GM18505 (cell line): ENCODE results near the gene WASF2.
"Not testable (repeated sequence)": the region's sequence is repeated elsewhere in the genome, so short reads cannot be mapped to it uniquely, and the experiment has no call there.

Source experiments
- ATAC-seq: cut with Tn5 transposase; IDR thresholded peaks from one replicate; pipeline ENCODE4 v1.9.1; 2021; ENCODE audit not compliant: unreplicated experiment
- POLR2A ChIP-seq: IDR thresholded peaks from 4 replicates; pipeline ENCODE4 v1.6.1; 2011; ENCODE audit warnings: borderline replicate concordance; ENCODE audit not compliant: insufficient read depth, insufficient read length; ENCODE audit errors: extremely low read depth

WASF2 gene

DNA sequence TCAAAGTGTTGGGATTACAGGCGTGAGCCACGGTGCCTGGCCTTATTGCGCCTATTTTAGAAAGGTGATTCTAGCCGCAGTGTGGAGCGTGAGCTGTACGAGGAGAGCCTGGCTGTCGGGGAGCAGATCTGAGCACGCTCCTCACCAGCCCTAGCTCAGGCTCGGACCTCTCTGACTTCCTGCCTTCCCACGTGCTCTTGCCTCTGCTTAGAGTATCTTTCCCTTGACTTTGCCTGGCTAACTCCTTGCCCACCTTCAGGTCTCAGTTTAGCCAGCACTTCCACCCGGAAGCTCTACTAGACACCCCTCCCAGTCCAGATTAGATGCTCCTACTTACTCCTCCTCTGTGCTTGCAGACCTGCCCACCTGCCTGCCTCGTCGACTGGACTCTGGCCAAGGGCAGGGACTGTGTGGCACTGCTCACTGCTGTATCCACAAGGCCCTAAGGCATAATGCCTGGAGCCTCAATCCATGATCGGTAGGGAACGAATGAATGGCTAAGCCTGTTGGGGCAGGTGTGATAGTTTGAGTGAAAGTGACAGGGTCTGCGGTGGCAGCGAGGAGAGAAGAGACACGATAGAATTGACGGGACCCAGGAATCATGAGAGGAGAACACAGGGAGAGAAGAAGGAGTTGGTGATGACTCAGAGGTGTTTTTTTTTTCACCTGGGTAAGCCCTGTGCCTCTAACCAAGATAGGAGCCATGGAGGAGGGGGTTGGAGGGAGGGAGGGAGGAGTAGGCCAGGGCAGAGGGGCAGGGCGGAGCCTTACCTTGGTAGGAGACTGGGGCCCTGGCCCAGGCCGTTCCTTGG, 28.1 kb upstream of the WASF2 start:
- no peak for ATAC-seq
- TF ChIP-seq POLR2A, result no peak

DNA sequence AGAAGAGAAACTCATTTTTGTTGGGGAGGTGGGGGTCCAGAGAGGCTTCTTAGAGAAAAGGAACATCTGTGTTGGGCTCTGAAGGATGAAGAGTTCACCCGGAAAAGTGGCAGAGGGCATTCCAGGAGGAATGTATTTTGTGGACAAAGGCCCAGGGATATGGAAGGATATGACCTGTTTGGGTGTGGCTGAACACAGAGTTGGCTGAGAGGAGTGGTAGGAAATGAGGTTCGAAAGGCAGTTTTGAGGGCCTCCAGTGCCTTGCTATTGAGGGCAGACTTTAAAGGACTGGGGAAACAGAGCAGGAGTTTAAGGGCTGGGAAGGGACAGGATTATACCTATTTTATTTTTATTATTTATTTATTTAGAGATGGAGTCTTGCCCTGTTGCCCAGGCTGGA, 27.3 kb upstream of the WASF2 start:
- no peak for ATAC-seq
- no peak for TF ChIP-seq POLR2A

DNA sequence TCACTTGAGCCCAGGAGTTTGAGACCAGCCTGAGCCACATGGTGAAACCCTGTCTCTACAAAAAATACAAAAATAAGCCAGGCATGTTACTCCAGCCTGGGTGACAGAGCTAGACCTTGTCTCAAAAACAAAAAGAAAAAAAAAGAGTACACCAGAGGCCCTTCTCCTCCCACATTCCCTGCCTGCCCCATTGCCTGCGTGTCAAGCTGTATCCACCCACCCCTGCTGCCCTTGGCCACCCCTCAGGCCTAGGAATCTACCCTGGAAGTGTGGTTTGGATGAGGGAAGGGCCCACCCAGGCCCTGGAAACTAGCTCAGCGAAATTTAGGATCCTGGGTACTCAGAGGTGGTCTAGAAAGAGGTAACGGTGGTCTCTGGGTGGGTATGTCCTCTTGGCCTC, 25.7 kb upstream of the WASF2 start:
- TF ChIP-seq POLR2A, result no peak
- ATAC-seq, result no peak

DNA sequence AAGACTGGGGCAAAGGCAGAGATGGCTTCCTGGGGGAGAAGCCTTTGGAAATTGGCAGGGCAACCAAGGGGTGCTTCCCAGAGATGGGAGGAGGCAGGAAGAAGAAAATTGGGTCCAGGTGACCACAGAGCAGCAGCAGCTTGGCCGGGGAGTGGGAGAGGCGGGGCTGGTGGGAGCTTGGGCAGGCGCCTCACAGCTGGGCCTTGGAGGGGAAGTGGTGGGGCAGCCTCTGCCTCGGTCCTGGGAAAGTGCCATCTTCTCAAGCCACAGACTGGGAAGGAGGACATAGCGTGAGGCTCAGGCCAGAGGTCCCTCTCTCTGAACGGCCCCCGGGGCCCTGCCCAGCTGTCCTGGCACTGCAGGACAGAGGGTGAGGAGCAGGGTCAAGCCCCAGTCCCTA, 24.0 kb upstream of the WASF2 start:
- ATAC-seq, result no peak
- no peak for TF ChIP-seq POLR2A

DNA sequence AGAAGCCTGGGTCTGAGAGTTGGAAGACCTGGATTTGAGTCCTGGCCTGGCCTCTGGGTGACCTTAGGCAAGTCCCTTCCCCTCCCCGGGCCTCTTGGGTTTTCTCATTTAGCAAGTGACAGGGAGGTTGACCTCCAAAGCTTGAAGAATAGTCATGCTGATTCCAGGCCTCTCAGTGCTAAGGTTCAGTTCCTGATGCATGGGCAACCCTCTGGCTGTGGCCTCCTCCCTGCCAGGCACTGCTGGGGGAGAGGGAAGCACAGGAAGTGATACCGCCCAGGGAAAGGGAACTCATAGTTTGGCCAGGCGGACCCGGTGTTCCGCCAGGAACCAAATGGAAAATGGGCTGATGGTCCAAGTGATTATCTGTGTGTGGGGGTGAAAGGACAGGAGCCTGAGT, 23.6 kb upstream of the WASF2 start:
- no peak for ATAC-seq
- TF ChIP-seq POLR2A, result no peak

DNA sequence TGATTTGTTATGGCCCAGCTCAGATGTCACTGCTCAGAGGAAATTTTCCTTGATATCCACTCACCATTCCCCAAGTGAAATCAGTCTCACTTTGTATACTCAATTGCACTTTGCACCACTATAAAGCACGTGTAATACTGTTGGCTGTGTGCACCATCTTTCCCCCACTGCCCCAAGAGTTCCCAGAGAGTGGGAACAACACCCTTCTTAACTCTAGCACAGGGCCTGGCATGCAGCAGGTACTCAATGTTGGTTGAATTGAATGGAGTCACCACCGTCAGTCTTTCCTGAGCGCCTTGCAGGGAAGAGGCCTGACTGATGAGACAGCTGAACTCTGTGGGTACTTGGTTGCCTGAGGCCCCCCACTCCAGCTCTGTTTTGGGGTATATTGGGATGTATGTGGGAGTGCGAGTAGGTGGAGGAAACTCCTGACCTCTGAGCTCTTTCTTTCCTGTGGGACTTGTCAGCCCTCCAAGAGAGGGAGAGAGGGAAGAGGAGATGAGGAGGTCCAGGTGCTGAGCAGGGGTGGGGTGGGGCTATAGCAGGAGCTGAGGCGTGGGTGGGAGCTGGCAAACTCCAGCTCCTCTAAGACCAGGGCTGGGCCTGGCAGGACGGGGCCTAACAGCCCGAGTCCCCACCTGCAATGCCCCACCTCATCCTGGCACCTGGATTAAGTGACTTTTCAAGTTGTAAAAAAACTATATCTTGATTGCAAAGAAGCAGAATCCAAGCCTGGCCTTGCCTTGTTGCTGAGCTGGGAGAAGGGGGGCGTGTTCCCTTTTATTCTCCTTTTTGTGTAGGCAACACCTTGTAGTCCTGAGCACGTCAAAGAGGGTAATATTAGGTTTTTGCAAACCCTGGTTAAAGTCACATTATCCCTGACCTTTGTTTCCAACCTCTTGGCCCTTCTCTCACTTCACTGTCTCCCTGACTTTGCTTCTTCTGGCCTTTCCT, 19.4 kb upstream of the WASF2 start:
- ATAC-seq, result no peak
- no peak for TF ChIP-seq POLR2A

DNA sequence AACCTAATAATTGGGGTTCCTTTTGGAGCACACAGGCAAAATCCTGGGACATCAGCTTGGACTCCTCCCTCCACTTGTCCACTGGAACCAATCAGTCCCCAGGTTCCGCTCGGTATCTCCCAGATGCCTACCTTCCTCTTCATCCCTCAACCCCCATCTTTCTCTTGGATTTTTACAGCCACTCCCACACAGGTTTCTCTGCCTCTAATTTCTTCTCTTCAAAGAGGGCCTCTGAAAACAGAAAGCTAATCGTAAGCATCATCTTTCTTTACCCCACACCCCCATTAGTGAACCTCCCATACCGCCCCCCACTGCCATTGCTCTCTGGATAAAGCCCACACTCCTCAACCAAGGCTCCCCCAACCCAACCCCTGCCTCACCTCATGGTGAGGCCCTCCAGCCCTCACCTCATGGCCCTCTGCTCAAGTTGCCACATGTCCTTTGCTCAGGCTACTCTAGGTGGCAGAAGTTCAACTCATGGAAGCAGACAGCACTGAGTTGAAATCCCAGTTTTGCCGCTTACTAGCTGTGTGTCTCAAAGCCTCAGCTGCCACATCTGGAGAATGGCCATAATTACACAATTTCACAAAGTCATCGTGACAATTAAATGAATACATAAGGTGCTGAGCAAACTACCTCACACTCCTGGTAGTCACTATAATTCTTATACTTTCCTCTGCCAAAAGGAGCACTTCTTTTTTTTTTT, 18.1 kb upstream of the WASF2 start:
- ATAC-seq, result no peak
- TF ChIP-seq POLR2A, result no peak

DNA sequence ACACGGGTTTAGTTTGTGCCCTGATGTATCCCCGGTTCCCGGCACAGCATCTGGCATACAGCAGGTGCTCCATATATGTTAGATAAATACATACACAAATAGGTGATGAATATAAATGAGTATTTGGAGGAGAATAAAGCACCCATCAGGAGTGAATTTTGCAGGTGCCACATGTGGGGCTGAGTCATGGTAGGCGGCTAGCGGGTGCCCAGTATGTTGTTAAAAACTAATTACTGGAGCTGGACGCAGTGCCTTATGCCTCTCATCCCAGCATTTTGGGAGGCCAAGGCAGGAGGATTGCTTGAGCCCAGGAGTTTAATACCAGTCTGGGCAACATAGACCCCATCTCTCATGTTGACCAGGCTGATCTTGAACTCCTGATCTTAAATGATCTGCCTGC, 16.7 kb upstream of the WASF2 start:
- no peak for ATAC-seq

DNA sequence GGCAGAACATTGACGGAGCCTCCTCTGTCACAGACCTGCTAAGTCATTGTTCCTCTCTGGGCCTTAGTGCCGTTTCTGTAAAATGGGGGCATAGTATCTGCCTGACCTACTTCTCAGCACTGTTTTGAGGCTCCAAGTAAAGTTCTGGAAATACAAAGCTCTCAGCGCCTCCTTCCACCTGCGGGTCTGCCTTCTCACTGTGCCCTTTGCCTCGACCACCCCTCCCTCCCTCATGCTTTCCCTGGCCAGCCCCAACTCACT, 15.4 kb upstream of the WASF2 start:
- ATAC-seq, result no peak
- no peak for TF ChIP-seq POLR2A

More for the DNA sequence above, 16.7 kb upstream of the WASF2 start:
- TF ChIP-seq POLR2A, result no peak

DNA sequence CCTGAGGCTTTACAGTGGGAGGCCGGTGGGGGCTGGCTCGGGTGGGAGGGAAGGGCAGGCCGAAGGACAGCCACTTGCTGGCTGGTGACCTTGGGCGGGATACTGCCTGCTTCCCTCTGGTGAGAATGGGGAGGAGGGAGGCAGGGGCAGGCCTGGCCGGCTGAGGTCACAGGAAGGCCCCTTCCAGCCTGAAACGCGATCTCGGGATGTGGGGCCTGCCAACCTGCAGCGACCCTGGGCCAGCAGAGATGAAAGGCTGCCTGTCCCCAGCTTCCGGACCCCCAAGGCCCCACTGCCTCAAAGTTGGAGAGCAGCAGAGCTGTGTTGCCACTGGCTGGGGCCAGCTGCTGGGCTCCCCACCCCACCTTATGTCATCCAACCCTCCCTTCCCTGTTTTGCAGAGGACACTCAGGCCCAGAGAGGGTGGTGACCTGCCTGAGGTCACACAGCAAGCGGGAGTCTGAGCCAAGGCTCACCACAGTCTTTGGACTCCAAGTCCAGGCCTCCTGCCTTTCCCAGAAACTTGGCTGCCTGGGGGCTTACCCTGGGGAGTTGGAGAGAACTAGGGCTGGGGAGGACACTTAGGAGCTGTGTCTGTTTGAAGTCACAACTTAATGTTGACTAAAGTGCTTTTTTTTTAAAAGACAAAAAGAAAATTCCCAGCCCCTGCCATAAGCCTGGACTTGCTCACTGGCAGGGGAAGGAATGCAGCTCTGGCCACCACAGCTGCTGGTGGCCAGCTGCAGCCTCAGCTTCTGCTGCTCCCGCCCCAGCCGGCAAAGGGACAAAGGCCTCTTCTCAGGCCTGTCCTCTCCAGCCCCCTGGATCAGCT, 14.8 kb upstream of the WASF2 start:
- no peak for ATAC-seq
- no peak for TF ChIP-seq POLR2A

DNA sequence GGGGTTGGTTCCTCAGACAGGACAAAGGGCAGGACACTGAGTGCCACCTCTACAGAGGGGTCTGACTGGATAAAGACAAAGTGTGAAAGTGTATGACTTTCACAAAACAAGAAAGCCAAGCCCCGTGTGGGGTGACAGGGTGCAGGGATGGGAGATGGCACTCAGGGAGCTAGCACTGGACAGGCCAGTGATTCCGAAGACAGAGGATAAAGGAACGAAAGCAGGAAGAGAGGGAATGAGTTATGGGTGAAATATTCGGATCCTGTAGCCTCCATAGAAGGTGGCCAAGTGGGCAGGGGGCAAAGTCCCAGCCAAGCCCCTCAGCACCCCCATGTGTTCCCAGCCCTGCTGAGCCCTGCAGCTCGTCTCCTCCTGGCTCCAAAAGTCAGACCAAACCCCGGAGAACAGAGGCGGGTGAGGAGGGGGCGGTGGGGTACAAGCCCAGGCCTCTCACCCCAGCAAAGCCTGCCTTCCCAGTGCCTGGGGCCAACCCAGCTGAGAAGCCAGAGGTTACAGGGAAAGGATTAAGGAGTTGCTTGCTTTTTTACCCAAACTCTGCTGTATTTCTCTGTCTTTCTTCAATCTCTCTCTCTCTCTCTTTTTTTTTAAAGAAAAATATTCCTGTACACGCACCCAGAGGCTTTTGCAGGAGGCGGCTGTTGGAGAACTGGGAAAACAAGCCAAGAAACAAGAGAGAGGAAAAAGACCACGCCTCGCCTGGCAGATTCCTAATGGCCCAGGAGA, 14.0 kb upstream of the WASF2 start:
- ATAC-seq, result no peak
- no peak for TF ChIP-seq POLR2A

DNA sequence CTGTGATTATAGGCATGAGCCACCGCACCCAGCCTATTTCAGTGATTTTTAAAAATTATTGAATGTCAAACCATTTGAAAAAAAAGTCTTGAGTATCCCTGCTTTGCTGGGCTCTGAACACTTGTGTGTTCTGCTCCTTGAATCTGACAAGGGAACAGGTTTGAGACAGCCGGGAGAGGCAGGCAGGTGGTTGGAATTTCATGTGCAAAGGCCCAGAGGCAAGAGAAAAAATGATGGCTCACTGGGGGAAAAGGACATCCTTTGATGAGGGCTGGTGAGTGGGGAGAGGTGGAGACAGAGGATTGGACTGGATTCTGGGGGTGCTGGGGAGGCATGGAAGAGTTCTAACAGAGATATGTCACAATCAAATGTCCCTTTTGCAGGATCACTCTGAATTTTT, 13.1 kb upstream of the WASF2 start:
- TF ChIP-seq POLR2A, result no peak

DNA sequence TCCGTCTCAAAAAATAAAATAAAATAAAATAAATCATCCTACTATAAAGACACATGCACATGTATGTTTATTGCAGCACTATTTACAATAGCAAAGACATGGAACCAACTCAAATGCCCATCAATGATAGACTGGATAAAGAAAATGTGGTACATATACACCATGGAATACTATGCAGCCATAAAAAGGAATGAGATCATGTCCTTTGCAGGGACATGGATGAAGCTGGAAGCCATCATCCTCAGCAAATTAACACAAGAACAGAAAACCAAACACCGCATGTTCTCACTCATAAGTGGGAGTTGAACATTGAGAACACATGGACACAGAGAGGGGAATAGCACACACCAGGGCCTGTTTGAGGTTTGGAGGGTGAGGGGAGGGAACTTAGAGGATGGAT, 11.2 kb upstream of the WASF2 start:
- not testable (repeated sequence) for ATAC-seq

More for the DNA sequence above, 13.1 kb upstream of the WASF2 start:
- no peak for ATAC-seq
